GM12875 (cell line): Measurements from ENCODE around the gene SPNS1.

Source experiments
- H3K4me3 ChIP-seq: one replicate; pipeline ENCODE4 v1.5.1; 2011; ENCODE audit warnings: low read depth, low read length, control low read depth
- TF ChIP-seq, protein P1 (sequence below): IDR thresholded peaks from 2 replicates; pipeline ENCODE4 v1.5.1; 2011; ENCODE audit warnings: low read depth, mild to moderate bottlenecking, control low read depth, inconsistent platforms, low read length, moderate library complexity, borderline replicate concordance; ENCODE audit not compliant: insufficient read depth

The SPNS1 gene

DNA sequence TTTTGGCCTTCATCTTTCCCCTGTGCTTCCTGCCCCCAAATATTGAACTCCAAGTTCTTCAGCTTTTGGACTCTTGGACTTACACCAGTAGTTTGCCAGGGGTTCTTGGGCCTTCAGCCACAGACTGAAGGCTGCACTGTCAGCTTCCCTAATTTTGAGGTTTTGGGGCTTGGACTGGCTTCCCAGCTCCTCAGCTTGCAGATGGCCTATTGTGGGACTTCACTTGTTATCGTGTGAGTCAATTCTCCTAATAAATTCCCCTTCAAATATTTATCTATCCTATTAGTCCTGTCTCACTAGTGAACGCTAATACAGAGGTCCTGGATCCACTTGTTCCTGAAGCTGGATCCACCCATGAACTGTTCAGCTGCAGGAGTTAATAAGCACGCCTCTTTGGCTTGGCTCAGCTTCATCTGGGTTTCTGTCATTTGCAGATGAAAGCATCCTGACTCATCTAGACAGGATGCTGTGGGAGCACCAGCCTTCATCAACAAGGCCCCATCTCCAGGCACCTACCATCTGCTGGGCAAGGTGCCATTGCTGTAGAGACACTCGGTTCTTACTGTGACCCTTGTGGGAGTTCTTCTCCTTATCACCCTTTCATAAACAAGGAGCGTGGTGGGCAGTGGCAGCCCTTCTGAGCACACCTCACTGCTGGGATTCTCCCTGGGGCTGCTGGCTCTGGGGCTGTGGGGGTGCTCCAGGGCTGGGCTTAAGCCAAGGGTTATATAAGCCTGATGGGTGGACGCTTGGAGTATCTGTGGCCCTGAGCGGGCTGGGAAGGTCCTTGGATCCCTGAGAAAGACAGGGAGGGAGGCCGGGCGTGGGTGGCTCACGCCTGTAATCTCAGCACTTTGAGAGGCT is 33.4 kb downstream of the SPNS1 start:
- no peak overlapping the region for H3K4me3 ChIP-seq
- TF ChIP-seq, protein P1, sequence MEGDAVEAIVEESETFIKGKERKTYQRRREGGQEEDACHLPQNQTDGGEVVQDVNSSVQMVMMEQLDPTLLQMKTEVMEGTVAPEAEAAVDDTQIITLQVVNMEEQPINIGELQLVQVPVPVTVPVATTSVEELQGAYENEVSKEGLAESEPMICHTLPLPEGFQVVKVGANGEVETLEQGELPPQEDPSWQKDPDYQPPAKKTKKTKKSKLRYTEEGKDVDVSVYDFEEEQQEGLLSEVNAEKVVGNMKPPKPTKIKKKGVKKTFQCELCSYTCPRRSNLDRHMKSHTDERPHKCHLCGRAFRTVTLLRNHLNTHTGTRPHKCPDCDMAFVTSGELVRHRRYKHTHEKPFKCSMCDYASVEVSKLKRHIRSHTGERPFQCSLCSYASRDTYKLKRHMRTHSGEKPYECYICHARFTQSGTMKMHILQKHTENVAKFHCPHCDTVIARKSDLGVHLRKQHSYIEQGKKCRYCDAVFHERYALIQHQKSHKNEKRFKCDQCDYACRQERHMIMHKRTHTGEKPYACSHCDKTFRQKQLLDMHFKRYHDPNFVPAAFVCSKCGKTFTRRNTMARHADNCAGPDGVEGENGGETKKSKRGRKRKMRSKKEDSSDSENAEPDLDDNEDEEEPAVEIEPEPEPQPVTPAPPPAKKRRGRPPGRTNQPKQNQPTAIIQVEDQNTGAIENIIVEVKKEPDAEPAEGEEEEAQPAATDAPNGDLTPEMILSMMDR = no peak

DNA sequence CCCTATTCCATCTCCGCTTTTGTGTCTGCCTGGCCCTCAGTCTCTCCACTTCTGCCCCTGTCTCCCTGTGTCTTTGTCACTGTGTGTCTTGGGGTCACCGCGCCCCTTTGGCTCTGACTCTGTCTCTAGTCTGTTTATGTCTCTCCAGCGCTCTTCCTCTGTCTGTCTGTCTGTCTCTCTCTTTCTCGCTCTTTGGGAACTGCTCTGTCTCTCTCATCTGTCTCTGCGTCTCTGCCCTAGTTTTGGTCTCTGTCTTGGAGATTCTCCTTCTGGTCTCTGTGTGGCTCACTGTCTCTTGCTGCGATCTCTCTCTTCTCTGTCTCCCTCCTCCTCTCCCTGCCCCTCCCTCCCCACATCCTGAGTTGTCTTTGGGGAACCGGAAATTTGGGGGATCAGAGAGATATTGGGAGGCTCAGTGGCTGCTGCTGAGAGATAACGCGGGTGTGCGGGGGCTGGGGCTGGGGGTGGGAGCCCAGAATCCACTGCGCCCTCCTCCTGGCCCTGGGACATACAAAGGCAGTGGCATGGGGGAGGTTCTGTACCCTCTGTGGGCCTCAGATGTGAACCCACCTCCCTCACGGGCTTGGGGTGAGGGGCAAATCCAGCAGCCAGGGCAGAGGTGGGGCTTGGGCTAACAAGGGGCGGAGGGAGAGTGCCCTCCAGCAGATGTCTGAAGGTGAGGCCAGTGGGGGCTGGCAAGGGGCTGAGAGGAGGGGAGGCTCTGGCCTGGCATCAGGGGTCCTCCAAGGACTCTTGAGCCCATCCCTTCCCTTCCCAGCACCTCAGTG is 34.7 kb downstream of the SPNS1 start:
- TF ChIP-seq, protein P1 = no peak
- no peak overlapping the region for H3K4me3 ChIP-seq

GRCh38 chr16:29009838-29010166 is 35.2 kb downstream of the SPNS1 start:
- H3K4me3 ChIP-seq = no peak overlapping the region
- TF ChIP-seq, protein P1 = no peak

DNA sequence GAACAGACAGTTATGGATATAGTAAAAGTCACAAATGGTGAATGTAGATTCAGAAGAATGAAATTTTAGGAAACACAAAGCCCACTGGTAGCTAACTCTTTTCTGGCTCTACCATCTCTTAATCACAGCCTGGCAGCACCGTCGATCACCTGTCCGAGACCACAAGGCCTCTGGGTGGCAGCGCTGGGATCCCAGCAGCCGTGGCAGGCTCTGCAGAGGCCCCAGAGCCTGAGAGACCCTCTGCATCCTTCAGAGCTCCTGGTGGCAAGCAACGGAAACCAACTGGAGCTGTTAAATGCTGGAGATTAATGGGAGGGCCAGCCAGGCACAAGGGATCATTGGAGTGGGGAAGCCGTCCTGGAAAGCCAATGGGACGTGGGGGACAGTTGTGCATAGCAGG is 36.5 kb downstream of the SPNS1 start:
- TF ChIP-seq, protein P1 = no peak
- no peak overlapping the region for H3K4me3 ChIP-seq

DNA sequence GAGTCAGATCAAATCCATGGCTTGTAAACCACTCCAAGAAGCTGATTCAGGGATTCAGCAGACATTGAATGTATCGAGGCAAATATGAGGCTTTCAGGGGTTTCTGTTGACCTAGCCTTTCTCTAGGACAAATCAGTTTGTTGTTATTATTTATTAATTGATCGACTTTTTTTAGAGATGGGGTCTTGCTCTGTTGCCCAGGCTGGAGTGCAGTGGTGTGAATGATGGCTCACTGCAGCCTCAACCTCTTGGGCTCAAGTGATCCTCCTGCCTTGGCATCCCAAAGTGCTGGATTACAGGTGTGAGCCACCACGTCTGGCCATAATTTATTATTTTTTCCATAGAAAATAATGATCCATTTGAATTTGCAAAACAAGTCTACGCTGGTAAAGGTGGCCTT is 37.3 kb downstream of the SPNS1 start:
- TF ChIP-seq, protein P1 = no peak

DNA sequence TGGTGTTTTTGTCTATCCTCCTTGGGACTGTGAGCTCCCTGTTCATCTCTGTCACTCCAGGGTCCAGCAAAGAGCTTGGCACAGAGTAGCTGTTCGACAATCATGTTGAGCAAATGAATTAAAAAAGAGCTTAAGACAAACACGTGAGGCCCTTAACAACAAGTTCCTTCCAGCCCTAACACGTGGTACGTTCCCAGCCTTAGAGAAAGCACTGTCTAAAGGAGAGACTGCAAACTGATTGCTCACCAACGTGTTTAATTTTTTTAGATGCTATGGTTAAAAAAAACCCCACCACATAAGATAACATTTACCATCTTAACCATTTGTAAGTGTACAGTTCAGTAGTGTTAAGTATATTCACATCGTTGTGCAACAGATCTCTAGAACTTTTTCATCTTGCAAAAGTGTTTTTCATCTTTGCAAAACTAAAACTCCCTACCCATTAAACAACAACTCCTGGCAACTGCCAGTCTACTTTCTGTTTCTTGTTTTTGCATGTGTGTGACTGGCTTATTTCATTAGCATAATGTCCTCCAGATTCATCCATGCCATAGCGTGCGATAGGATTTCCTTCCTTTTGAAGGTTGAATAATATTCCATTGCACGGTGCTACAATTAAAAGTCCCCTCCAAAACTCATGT is 38.5 kb downstream of the SPNS1 start:
- TF ChIP-seq, protein P1 = no peak
- H3K4me3 ChIP-seq = no peak overlapping the region

More for the DNA sequence above, 37.3 kb downstream of the SPNS1 start:
- no peak overlapping the region for H3K4me3 ChIP-seq
